Measurements from ENCODE around the gene PLPP7. TPM values are rescaled to one million over a fixed set of nuclear protein-coding genes. Genes with fewer than 3 reads are reported as not detected.
"Not testable (repeated sequence)": the region's sequence is repeated elsewhere in the genome, so short reads cannot be mapped to it uniquely, and the experiment has no call there.

The PLPP7 gene
- total RNA-seq, 2 experiments from 2014 or later: 0.21 TPM; not detected in 1

GRCh38 chr9:131270171-131271015 is 19.1 kb upstream of the PLPP7 start:
- Mint-ChIP-seq H3K4me1 (ENCODE audit: low read depth) (peaks cover 59% of the 10 kb centered on the region), H3K36me3 (ENCODE audit: low read depth) (peaks cover 80% of the 10 kb centered on the region), H3K9me3 (ENCODE audit: insufficient read depth) (no peaks in the 10 kb centered on the region), H3K4me3 (peak overlapping the region; percentile 99), H3K27me3 (ENCODE audit: low read depth) (no peaks in the 10 kb centered on the region), H3K27ac (peak overlapping the region; percentile 99)
- CTCF ChIA-PET: interaction anchor here (0.8 to 11.6 kb wide), 6 partner anchors 16 to 93 kb away, joined by 4 to 163 read pairs (median 12); no protein-coding TSS in a partner anchor
- peak; percentile 16 for ATAC-seq
- POLR2A ChIA-PET: interaction anchor here (0.8 to 11.6 kb wide), 5 partner anchors 8 to 145 kb away, joined by 3 to 330 read pairs (median 9); partner anchors contain the start of gene NUP214
- DNase-seq: peak; percentile 71

- not testable (repeated sequence) for H3K27me3 Mint-ChIP-seq (ENCODE audit: low read depth); DNase-seq; H3K9me3 Mint-ChIP-seq (ENCODE audit: insufficient read depth); ATAC-seq
- ChIA-PET CTCF (interaction anchor here (2.4 to 11.6 kb wide), 4 partner anchors 17 to 93 kb away, joined by 10 to 163 read pairs (median 18); no protein-coding TSS in a partner anchor), POLR2A (interaction anchor here (0.8 to 11.6 kb wide), 4 partner anchors 15 to 89 kb away, joined by 3 to 330 read pairs (median 6); no protein-coding TSS in a partner anchor)
- Mint-ChIP-seq H3K4me3 (peak overlapping the region; percentile 99), H3K36me3 (ENCODE audit: low read depth) (peaks cover 85% of the 10 kb centered on the region), H3K4me1 (ENCODE audit: low read depth) (peaks cover 54% of the 10 kb centered on the region), H3K27ac (peak overlapping the region; percentile 99)
Observed at GRCh38 chr9:131271016-131271273, 18.6 kb upstream of the PLPP7 start.

- no peaks in the 10 kb centered on the region for H3K27me3 Mint-ChIP-seq (ENCODE audit: low read depth)
- DNase-seq (no peak), ATAC-seq (no peak)
- peaks cover 48% of the 10 kb centered on the region for H3K4me1 Mint-ChIP-seq (ENCODE audit: low read depth)
- POLR2A ChIA-PET: interaction anchor here (0.9 to 11.6 kb wide), 4 partner anchors 15 to 65 kb away, joined by 3 to 330 read pairs (median 6); no protein-coding TSS in a partner anchor
- H3K27ac Mint-ChIP-seq: peak overlapping the region; percentile 99
- H3K9me3 Mint-ChIP-seq (ENCODE audit: insufficient read depth): no peaks in the 10 kb centered on the region
- CTCF ChIA-PET: interaction anchor here (2.4 to 11.6 kb wide), 4 partner anchors 17 to 94 kb away, joined by 10 to 163 read pairs (median 18); no protein-coding TSS in a partner anchor
- H3K4me3 Mint-ChIP-seq: peak overlapping the region; percentile 99
- H3K36me3 Mint-ChIP-seq (ENCODE audit: low read depth): peaks cover 84% of the 10 kb centered on the region
Observed at GRCh38 chr9:131271506-131271931, 18.0 kb upstream of the PLPP7 start.

- no peaks in the 10 kb centered on the region for H3K9me3 Mint-ChIP-seq (ENCODE audit: insufficient read depth)
- DNase-seq: no peak
- POLR2A ChIA-PET: interaction anchor here (0.8 to 11.6 kb wide), 4 partner anchors 16 to 96 kb away, joined by 3 to 330 read pairs (median 4); no protein-coding TSS in a partner anchor
- peak overlapping the region; percentile 99 for H3K27ac Mint-ChIP-seq
- no peak for ATAC-seq
- H3K4me3 Mint-ChIP-seq: peak overlapping the region; percentile 99
- no peaks in the 10 kb centered on the region for H3K27me3 Mint-ChIP-seq (ENCODE audit: low read depth)
- CTCF ChIA-PET: interaction anchor here (1.3 to 11.6 kb wide), 4 partner anchors 18 to 95 kb away, joined by 3 to 163 read pairs (median 18); no protein-coding TSS in a partner anchor
- H3K36me3 Mint-ChIP-seq (ENCODE audit: low read depth): peaks cover 77% of the 10 kb centered on the region
- H3K4me1 Mint-ChIP-seq (ENCODE audit: low read depth): peaks cover 41% of the 10 kb centered on the region
Observed at GRCh38 chr9:131272212-131272611, 17.3 kb upstream of the PLPP7 start.

- no peaks in the 10 kb centered on the region for H3K27me3 Mint-ChIP-seq (ENCODE audit: low read depth)
- DNase-seq (peak; percentile 49), ATAC-seq (no peak)
- CTCF ChIA-PET: interaction anchor here (1.0 to 11.6 kb wide), 4 partner anchors 19 to 96 kb away, joined by 3 to 163 read pairs (median 13); no protein-coding TSS in a partner anchor
- H3K9me3 Mint-ChIP-seq (ENCODE audit: insufficient read depth): no peaks in the 10 kb centered on the region
- H3K4me3 Mint-ChIP-seq: peak overlapping the region; percentile 99
- peaks cover 37% of the 10 kb centered on the region for H3K4me1 Mint-ChIP-seq (ENCODE audit: low read depth)
- peaks cover 75% of the 10 kb centered on the region for H3K36me3 Mint-ChIP-seq (ENCODE audit: low read depth)
- POLR2A ChIA-PET: interaction anchor here (0.6 to 11.6 kb wide), 5 partner anchors 10 to 97 kb away, joined by 3 to 330 read pairs (median 6); no protein-coding TSS in a partner anchor
- peak overlapping the region; percentile 99 for H3K27ac Mint-ChIP-seq
Observed at GRCh38 chr9:131273146-131273855, 16.2 kb upstream of the PLPP7 start.

GRCh38 chr9:131273856-131274673 is 15.5 kb upstream of the PLPP7 start:
- no peaks in the 10 kb centered on the region for H3K9me3 Mint-ChIP-seq (ENCODE audit: insufficient read depth)
- ATAC-seq (no peak), DNase-seq (peak; percentile 51)
- POLR2A ChIA-PET: interaction anchor here (0.6 to 11.6 kb wide), 5 partner anchors 8 to 37 kb away, joined by 3 to 330 read pairs (median 4); no protein-coding TSS in a partner anchor
- H3K4me3 Mint-ChIP-seq: peak overlapping the region; percentile 99
- peaks cover 70% of the 10 kb centered on the region for H3K36me3 Mint-ChIP-seq (ENCODE audit: low read depth)
- H3K27ac Mint-ChIP-seq: peak overlapping the region; percentile 99
- CTCF ChIA-PET: interaction anchor here (0.9 to 11.6 kb wide), 7 partner anchors 8 to 128 kb away, joined by 3 to 163 read pairs (median 4); no protein-coding TSS in a partner anchor
- no peaks in the 10 kb centered on the region for H3K27me3 Mint-ChIP-seq (ENCODE audit: low read depth)
- H3K4me1 Mint-ChIP-seq (ENCODE audit: low read depth): peaks cover 42% of the 10 kb centered on the region

- H3K9me3 Mint-ChIP-seq (ENCODE audit: insufficient read depth): no peaks in the 10 kb centered on the region
- H3K36me3 Mint-ChIP-seq (ENCODE audit: low read depth): peaks cover 63% of the 10 kb centered on the region
- DNase-seq: peak; percentile 53
- H3K27me3 Mint-ChIP-seq (ENCODE audit: low read depth): no peaks in the 10 kb centered on the region
- no peak for ATAC-seq
- peak overlapping the region; percentile 99 for H3K4me3 Mint-ChIP-seq
- ChIA-PET POLR2A (interaction anchor here (0.6 to 11.6 kb wide), 6 partner anchors 8 to 121 kb away, joined by 3 to 330 read pairs (median 11); no protein-coding TSS in a partner anchor), CTCF (interaction anchor here (0.9 to 11.6 kb wide), 5 partner anchors 8 to 129 kb away, joined by 3 to 163 read pairs (median 4); no protein-coding TSS in a partner anchor)
- H3K27ac Mint-ChIP-seq: peak overlapping the region; percentile 99
- peaks cover 43% of the 10 kb centered on the region for H3K4me1 Mint-ChIP-seq (ENCODE audit: low read depth)
Observed at GRCh38 chr9:131274674-131275331, 14.7 kb upstream of the PLPP7 start.

GRCh38 chr9:131275332-131276093 is 14.0 kb upstream of the PLPP7 start:
- CTCF ChIA-PET: interaction anchor here (0.9 to 11.6 kb wide), 5 partner anchors 8 to 130 kb away, joined by 3 to 163 read pairs (median 6); no protein-coding TSS in a partner anchor

GRCh38 chr9:131276094-131276888 is 13.2 kb upstream of the PLPP7 start, which contains the start of gene FAM78A:
FAM78A (minus strand) TSS chr9:131276510; CDS start chr9:131276179, 331 bp downstream.
- DNase-seq (peak; percentile 63), ATAC-seq (no peak)
- Mint-ChIP-seq H3K36me3 (ENCODE audit: low read depth) (peaks cover 52% of the 10 kb centered on the region), H3K9me3 (ENCODE audit: insufficient read depth) (no peaks in the 10 kb centered on the region), H3K4me1 (ENCODE audit: low read depth) (peaks cover 30% of the 10 kb centered on the region), H3K27me3 (ENCODE audit: low read depth) (peaks cover 4% of the 10 kb centered on the region), H3K4me3 (peak within 1 kb of the TSS; percentile 99), H3K27ac (peak within 1 kb of the TSS; percentile 99)
- POLR2A ChIA-PET: interaction anchor here (0.5 to 11.6 kb wide), 4 partner anchors 9 to 205 kb away, joined by 4 to 330 read pairs (median 12); no protein-coding TSS in a partner anchor
- CTCF ChIA-PET: interaction anchor here (1.6 to 11.6 kb wide), 3 partner anchors 9 to 98 kb away, joined by 6 to 163 read pairs (median 19); no protein-coding TSS in a partner anchor

More at GRCh38 chr9:131275332-131276093, 14.0 kb upstream of the PLPP7 start:
- no peaks in the 10 kb centered on the region for H3K27me3 Mint-ChIP-seq (ENCODE audit: low read depth)
- H3K36me3 Mint-ChIP-seq (ENCODE audit: low read depth): peaks cover 60% of the 10 kb centered on the region
- peak overlapping the region; percentile 99 for H3K27ac Mint-ChIP-seq
- H3K9me3 Mint-ChIP-seq (ENCODE audit: insufficient read depth): no peaks in the 10 kb centered on the region
- ATAC-seq: no peak
- POLR2A ChIA-PET: interaction anchor here (0.6 to 11.6 kb wide), 5 partner anchors 8 to 121 kb away, joined by 3 to 330 read pairs (median 18); no protein-coding TSS in a partner anchor
- peaks cover 38% of the 10 kb centered on the region for H3K4me1 Mint-ChIP-seq (ENCODE audit: low read depth)
- H3K4me3 Mint-ChIP-seq: peak overlapping the region; percentile 99
- DNase-seq: peak; percentile 48
